ENCODE measurements around the gene MRPL28.

DNA sequence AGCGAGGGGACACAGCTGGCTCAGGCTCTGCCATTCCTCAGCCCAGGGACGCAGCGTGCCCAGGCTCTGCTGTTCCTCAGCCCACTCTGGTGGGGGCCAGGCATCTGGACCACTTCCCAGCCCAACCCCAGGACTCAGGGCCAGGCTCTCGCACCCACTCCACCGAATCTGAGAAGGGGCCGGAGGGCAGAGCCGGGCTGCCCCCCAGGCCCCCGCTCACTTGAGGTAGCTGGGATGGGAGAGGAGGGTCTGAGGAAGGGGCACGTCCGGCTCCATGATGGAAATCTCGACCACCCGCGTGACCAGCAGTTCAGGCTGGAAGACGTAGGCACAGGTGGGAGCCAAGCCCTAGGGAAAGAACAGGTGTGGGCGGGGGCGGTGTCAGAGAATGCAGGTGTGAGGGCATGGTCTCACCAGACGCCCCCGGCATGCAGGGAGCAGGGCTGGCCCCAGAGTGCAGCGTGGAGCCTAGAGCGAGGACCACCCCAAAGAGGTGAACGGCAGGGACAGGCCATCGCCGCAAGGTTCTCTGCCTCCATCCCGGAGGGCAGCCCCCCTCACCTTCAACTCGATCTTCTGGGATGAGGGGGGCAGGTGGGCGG is 6.6 kb upstream of the MRPL28 start:
- TF ChIP-seq, protein P1, sequence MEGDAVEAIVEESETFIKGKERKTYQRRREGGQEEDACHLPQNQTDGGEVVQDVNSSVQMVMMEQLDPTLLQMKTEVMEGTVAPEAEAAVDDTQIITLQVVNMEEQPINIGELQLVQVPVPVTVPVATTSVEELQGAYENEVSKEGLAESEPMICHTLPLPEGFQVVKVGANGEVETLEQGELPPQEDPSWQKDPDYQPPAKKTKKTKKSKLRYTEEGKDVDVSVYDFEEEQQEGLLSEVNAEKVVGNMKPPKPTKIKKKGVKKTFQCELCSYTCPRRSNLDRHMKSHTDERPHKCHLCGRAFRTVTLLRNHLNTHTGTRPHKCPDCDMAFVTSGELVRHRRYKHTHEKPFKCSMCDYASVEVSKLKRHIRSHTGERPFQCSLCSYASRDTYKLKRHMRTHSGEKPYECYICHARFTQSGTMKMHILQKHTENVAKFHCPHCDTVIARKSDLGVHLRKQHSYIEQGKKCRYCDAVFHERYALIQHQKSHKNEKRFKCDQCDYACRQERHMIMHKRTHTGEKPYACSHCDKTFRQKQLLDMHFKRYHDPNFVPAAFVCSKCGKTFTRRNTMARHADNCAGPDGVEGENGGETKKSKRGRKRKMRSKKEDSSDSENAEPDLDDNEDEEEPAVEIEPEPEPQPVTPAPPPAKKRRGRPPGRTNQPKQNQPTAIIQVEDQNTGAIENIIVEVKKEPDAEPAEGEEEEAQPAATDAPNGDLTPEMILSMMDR (IDR thresholded peaks at IDR 0.05): no peak
- TF ChIP-seq POLR2AphosphoS5 (IDR thresholded peaks at IDR 0.05; ENCODE audit: low read depth, low read length): no peak
- TF ChIP-seq, protein P2, sequence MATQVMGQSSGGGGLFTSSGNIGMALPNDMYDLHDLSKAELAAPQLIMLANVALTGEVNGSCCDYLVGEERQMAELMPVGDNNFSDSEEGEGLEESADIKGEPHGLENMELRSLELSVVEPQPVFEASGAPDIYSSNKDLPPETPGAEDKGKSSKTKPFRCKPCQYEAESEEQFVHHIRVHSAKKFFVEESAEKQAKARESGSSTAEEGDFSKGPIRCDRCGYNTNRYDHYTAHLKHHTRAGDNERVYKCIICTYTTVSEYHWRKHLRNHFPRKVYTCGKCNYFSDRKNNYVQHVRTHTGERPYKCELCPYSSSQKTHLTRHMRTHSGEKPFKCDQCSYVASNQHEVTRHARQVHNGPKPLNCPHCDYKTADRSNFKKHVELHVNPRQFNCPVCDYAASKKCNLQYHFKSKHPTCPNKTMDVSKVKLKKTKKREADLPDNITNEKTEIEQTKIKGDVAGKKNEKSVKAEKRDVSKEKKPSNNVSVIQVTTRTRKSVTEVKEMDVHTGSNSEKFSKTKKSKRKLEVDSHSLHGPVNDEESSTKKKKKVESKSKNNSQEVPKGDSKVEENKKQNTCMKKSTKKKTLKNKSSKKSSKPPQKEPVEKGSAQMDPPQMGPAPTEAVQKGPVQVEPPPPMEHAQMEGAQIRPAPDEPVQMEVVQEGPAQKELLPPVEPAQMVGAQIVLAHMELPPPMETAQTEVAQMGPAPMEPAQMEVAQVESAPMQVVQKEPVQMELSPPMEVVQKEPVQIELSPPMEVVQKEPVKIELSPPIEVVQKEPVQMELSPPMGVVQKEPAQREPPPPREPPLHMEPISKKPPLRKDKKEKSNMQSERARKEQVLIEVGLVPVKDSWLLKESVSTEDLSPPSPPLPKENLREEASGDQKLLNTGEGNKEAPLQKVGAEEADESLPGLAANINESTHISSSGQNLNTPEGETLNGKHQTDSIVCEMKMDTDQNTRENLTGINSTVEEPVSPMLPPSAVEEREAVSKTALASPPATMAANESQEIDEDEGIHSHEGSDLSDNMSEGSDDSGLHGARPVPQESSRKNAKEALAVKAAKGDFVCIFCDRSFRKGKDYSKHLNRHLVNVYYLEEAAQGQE (IDR thresholded peaks at IDR 0.05; ENCODE audit: insufficient read depth in 1 of 2, low read depth in 2 of 2, low read length in 1 of 2): no peak
